Sigmoid colon (tissue), 4 donors: Measurements from ENCODE around the gene DAP3.

Source experiments
- EP300 ChIP-seq, 4 donors: sonication (generic); formaldehyde crosslinking; IDR thresholded peaks; one replicate each; pipeline ENCODE4 v1.6.1; 2017; ENCODE audit warnings: antibody characterized with exemption in 4 of 4
- POLR2A ChIP-seq, 2 donors: fragments of 450-650 bp; IDR thresholded peaks; one replicate each; pipeline ENCODE4 v1.6.1; 2016; ENCODE audit warnings: antibody characterized with exemption in 2 of 2, mild to moderate bottlenecking in 2 of 2, moderate library complexity in 2 of 2
- POLR2AphosphoS5 ChIP-seq, 4 donors: sonication (generic); formaldehyde crosslinking; IDR thresholded peaks; one replicate each; pipeline ENCODE4 v1.6.1; 2017; ENCODE audit warnings: antibody characterized with exemption in 4 of 4
- TF ChIP-seq, protein P1 (sequence below), 4 experiments: fragments of 450-650 bp in 3 of 4; fragments of 200-600 bp in 1 of 4; IDR thresholded peaks; one replicate each; pipeline ENCODE4 v1.5.1; 2016 to 2019; ENCODE audit warnings: antibody characterized with exemption in 4 of 4, mild to moderate bottlenecking in 3 of 4, moderate library complexity in 2 of 4

DNA sequence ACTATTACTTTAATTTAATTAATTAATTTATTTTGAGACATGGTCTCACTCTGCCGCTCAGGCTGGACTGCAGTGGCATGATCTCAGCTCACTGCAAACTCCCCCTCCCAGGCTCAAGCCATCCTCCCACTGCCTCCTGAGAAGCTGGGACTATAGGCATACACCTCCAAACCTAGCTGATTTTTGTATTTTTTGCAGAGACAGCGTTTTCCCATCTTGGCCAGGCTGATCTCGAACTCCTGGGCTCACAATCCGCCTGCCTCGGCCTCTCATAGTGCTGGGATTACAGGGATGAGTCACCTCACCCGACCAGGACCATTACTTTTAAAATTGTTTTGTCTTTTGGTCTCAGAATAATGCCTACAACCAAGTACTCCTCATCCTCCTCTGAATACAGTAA is 15.9 kb upstream of the DAP3 start:
- TF ChIP-seq, protein P1, sequence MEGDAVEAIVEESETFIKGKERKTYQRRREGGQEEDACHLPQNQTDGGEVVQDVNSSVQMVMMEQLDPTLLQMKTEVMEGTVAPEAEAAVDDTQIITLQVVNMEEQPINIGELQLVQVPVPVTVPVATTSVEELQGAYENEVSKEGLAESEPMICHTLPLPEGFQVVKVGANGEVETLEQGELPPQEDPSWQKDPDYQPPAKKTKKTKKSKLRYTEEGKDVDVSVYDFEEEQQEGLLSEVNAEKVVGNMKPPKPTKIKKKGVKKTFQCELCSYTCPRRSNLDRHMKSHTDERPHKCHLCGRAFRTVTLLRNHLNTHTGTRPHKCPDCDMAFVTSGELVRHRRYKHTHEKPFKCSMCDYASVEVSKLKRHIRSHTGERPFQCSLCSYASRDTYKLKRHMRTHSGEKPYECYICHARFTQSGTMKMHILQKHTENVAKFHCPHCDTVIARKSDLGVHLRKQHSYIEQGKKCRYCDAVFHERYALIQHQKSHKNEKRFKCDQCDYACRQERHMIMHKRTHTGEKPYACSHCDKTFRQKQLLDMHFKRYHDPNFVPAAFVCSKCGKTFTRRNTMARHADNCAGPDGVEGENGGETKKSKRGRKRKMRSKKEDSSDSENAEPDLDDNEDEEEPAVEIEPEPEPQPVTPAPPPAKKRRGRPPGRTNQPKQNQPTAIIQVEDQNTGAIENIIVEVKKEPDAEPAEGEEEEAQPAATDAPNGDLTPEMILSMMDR (IDR thresholded peaks at IDR 0.05), result no peak
- TF ChIP-seq EP300 (IDR thresholded peaks at IDR 0.05), result no peak
- TF ChIP-seq POLR2AphosphoS5 (IDR thresholded peaks at IDR 0.05), result no peak
- no peak for TF ChIP-seq POLR2A (IDR thresholded peaks at IDR 0.05)
